GM12872 (cell line): Measurements from ENCODE around the gene FER.

Source experiments
- TF ChIP-seq, protein P1 (sequence below): IDR thresholded peaks from 3 replicates; pipeline ENCODE4 v1.5.1; 2011; ENCODE audit warnings: low read depth, mild to moderate bottlenecking, low read length, moderate library complexity; ENCODE audit not compliant: insufficient read depth

FER gene

DNA sequence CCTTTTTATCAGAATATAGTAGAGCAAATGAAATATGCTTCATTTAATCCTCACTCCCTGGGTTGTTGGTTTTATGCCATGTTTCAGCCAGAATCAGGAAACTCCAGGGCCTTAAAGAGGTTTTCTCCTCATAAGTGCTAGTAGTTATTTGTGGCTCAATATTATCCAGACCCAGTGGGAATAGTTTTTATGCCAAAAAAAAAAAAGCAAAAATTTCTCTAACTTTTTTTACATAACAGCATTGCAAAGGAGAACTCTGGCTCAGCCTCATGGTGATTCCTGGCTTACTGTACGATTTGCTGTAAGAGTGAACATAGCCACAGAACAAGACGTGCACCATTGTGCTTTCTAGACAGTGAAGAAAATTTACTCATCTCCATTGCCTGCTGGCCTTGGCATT, 429.5 kb downstream of the FER start:
- TF ChIP-seq, protein P1, sequence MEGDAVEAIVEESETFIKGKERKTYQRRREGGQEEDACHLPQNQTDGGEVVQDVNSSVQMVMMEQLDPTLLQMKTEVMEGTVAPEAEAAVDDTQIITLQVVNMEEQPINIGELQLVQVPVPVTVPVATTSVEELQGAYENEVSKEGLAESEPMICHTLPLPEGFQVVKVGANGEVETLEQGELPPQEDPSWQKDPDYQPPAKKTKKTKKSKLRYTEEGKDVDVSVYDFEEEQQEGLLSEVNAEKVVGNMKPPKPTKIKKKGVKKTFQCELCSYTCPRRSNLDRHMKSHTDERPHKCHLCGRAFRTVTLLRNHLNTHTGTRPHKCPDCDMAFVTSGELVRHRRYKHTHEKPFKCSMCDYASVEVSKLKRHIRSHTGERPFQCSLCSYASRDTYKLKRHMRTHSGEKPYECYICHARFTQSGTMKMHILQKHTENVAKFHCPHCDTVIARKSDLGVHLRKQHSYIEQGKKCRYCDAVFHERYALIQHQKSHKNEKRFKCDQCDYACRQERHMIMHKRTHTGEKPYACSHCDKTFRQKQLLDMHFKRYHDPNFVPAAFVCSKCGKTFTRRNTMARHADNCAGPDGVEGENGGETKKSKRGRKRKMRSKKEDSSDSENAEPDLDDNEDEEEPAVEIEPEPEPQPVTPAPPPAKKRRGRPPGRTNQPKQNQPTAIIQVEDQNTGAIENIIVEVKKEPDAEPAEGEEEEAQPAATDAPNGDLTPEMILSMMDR: no peak

DNA sequence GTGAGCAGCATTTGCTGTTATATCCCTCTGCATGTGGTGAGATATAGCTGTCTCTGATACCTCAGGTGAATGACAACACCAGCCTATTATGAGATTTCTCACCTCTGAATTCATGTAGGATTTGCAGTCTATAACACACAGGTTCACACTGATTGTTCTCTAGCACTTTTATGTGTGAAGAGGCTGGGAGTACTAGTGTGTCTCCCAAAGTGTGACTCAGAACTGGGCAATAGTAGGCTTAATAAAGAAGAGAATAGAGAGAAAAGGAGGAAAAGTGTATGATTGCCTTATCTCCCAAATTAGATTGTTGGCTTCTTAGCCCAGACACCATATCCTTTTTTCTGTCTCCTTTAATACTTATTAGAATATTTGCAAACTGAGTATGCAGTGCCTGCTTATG, 430.1 kb downstream of the FER start:
- TF ChIP-seq, protein P1: no peak

DNA sequence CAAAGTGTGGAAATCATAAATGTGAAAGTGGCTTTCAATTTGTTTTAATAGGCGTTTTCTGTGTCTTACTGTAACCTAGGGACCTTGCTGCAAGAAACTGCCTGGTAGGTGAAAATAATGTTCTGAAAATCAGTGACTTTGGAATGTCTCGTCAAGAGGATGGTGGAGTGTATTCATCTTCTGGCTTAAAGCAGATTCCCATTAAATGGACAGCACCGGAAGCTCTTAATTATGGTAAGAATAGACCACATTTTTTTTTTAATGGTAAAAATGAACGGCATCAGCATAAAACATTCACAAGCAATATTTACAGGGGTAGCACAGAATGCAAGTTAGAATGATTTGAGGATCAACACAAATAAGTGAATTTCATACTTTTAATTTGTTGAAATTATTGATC, 433.0 kb downstream of the FER start:
- TF ChIP-seq, protein P1: no peak

DNA sequence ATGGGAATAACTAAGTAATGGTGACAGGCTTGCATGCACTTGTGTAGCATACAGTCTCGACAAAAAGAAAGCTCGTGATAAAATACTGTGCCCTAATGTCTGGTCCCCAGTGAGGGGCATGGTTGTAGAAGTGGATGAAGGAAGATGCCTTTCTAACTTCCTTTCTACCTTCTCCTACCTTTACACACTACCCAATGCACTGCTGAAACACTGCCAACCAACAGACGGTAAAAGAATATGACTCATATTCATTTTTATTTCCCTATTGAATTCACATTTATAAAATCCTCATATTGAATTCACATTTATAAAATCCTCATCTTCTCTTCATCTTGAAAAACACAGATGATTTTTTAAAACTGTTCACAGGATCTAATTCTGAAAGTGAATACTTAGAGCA, 439.1 kb downstream of the FER start:
- TF ChIP-seq, protein P1: no peak

DNA sequence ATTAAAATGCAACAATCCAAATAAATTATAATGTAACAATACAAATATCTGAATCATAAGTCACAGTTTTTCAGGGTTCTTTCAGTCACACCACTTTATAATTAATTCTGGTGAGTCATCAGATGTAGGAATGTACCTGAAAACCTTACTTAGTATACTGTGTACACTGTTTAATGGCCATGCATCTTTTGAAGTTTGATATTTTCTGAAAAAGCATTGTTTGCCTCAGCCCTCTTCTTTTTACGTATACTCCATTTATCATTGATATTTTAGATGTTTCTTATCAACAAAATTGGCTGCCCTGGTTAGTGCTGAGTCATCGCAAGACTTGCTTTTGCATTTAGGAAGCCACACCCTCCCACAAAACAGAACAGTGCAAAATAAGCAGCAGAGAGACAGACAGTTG, 443.5 kb downstream of the FER start:
- TF ChIP-seq, protein P1: no peak

DNA sequence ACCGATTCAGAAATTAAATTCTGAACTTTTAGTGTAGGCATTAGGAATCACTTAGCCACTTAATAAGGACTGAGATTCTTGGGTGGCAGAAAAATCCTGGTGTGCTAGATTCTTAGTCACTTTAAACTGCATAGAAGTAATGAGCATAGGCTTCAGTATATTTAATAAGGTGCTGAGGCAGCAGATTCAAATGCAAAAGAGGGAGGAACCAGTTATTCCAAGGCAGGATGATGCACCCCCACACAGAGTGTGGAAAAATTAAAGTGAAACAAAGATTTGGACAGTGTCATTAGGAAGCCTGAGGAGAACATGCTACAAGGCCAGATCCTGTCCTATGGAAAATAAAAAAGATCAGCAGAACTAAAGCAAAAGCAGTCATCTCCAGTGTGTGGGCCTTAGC, 444.3 kb downstream of the FER start:
- TF ChIP-seq, protein P1: no peak

DNA sequence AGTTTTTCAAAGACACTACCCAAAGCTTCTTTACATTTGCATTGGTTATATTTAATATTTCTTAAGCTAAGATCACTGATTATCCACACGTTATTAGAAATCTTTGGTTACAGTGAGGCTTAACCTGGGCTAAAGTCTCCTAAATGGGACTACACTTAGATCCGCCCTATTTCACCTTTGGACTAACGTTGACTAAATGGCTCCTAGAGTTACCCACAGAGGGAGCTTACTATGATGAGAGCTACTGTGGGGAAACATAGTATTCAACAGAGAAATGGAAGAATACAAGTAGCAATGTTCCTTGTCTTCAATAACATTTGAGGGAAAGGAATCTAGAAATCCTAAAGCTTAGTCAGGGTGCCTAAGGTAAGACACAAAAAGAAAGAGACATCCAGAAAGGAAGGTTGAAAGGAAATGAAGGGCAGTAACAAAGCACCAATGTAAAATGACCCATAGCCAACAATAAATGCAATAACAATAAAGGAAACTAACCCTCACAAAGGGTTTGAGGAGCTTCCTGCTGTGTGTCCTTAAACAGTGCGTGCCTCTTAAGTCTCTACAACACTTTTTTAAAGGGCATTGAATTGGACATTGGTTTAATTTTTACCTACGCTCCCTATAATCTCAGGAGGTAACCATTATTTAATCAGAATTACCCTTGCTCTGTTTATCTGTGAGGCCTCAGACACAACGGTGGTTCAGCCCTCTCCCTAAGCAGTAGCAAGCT, 445.0 kb downstream of the FER start:
- TF ChIP-seq, protein P1: no peak
